Aortic smooth muscle cell (primary cell): ENCODE measurements around the gene RGS11. TPM values are rescaled to one million over a fixed set of nuclear protein-coding genes. Genes with fewer than 3 reads are reported as not detected.

Experiments used
- total RNA-seq: library from RNA; depleted of rRNA; stranded (reverse); fragments of >200 nt; gene quantifications from 2 replicates; pipeline ENCODE4 v1.2.3, GENCODE V29; 2014

The RGS11 gene
- 2.7 and 5.0 TPM in 2 replicates for total RNA-seq

GRCh38 chr16:275786-276232 lies at the start of gene RGS11:
Gene RGS11 (minus strand): TSS chr16:275944. CDS start chr16:275911, 33 bp downstream.

GRCh38 chr16:283033-283805 lies 7.5 kb upstream of the RGS11 start, which contains the start of gene PDIA2:
Gene PDIA2 (plus strand): TSS chr16:283164. CDS start chr16:283170, 6 bp downstream.

GRCh38 chr16:280552-280951 lies 4.8 kb upstream of the RGS11 start, which contains the start of gene ARHGDIG:
Gene ARHGDIG (plus strand): TSS chr16:280591. CDS start chr16:280681, 90 bp downstream.

GRCh38 chr16:234468-235305 lies 41.1 kb downstream of the RGS11 start, which contains the start of gene FAM234A:
Gene FAM234A (plus strand): TSS chr16:234821. CDS start chr16:254414, 19,593 bp downstream.

GRCh38 chr16:228852-229730 lies 46.7 kb downstream of the RGS11 start, which contains the start of gene LUC7L:
Gene LUC7L (minus strand): TSS chr16:229449. CDS start chr16:229339, 110 bp downstream.

Other genes starting within 250 kb of the RGS11 start
- 3.9 and 6.9 TPM in 2 replicates for gene POLR3K, start 222.3 kb downstream of the RGS11 start, total RNA-seq
- gene SNRNP25, start 222.1 kb downstream of the RGS11 start, total RNA-seq: 21.2 and 26.8 TPM in 2 replicates
- 112 and 122 TPM in 2 replicates for gene RHBDF1, start 203.3 kb downstream of the RGS11 start, total RNA-seq
- gene MPG, start 197.7 kb downstream of the RGS11 start, total RNA-seq: 196 and 229 TPM in 2 replicates
- 7.1 and 9.0 TPM in 2 replicates for gene NPRL3, start 137.3 kb downstream of the RGS11 start, total RNA-seq
- gene HBZ, start 123.3 kb downstream of the RGS11 start, total RNA-seq: not detected in 2 replicates
- not detected in 2 replicates for gene HBM, start 110.0 kb downstream of the RGS11 start, total RNA-seq
- gene HBA2, start 103.1 kb downstream of the RGS11 start, total RNA-seq: not detected in 2 replicates
- gene HBA1, start 99.3 kb downstream of the RGS11 start, total RNA-seq: not detected in 2 replicates
- gene HBQ1, start 95.5 kb downstream of the RGS11 start, total RNA-seq: not detected in 2 replicates
- 31.3 and 31.8 TPM in 2 replicates for gene LUC7L, start 46.5 kb downstream of the RGS11 start, total RNA-seq
- 49.4 and 63.2 TPM in 2 replicates for gene FAM234A, start 41.1 kb downstream of the RGS11 start, total RNA-seq
- gene ARHGDIG, start 4.6 kb upstream of the RGS11 start, total RNA-seq: 0.37 and 0.66 TPM in 2 replicates
- gene PDIA2, start 7.2 kb upstream of the RGS11 start, total RNA-seq: 0.79 and 0.93 TPM in 2 replicates
- gene AXIN1, start 76.8 kb upstream of the RGS11 start, total RNA-seq: 14.4 and 16.9 TPM in 2 replicates
- gene MRPL28, start 94.6 kb upstream of the RGS11 start, total RNA-seq: 79.5 and 91.3 TPM in 2 replicates
- 77.7 and 108 TPM in 2 replicates for gene PGAP6, start 106.0 kb upstream of the RGS11 start, total RNA-seq
- gene NME4, start 121.3 kb upstream of the RGS11 start, total RNA-seq: 61.1 and 67.6 TPM in 2 replicates
- gene DECR2, start 125.9 kb upstream of the RGS11 start, total RNA-seq: 8.5 and 10.4 TPM in 2 replicates
- 25.4 and 26.5 TPM in 2 replicates for gene RAB11FIP3, start 149.7 kb upstream of the RGS11 start, total RNA-seq